ENCODE data around the gene CTAG1B.

GRCh38 chrX:154653048-154653401 lies 33.9 kb upstream of the CTAG1B start:
- no peak for TF ChIP-seq CTCF (IDR thresholded peaks at IDR 0.05; ENCODE audit: poor library complexity)
- TF ChIP-seq EZH2phosphoT487 (IDR thresholded peaks at IDR 0.05; ENCODE audit: low read depth, severe bottlenecking, unreplicated experiment): no peak
- TF ChIP-seq EZH2 (IDR thresholded peaks at IDR 0.05; ENCODE audit: borderline replicate concordance): no peak
